LNCaP clone FGC (cell line): ENCODE data around the gene RIT2.

Experiments used
- DNase-seq: peaks from one replicate; pipeline ENCODE4 v3.0.0-alpha.2; 2011; ENCODE audit warnings: low read depth
- H3K4me3 ChIP-seq: 2 replicates; pipeline ENCODE4 v1.5.1; 2011; ENCODE audit warnings: mild to moderate bottlenecking, low read depth, low read length, control low read depth
- CTCF ChIP-seq: IDR thresholded peaks from 2 replicates; pipeline ENCODE4 v1.5.1; 2012; ENCODE audit warnings: mild to moderate bottlenecking; ENCODE audit not compliant: control insufficient read depth, insufficient read depth; ENCODE audit errors: extremely low read depth

Gene RIT2

GRCh38 chr18:42828881-42829280 is 286.6 kb downstream of the RIT2 start:
- no peak for TF ChIP-seq CTCF
- H3K4me3 ChIP-seq, result no peak overlapping the region
- no peak for DNase-seq

GRCh38 chr18:42824178-42824577 is 291.3 kb downstream of the RIT2 start:
- H3K4me3 ChIP-seq, result no peak overlapping the region
- TF ChIP-seq CTCF, result no peak
- DNase-seq, result no peak

GRCh38 chr18:42822711-42823110 is 292.8 kb downstream of the RIT2 start:
- H3K4me3 ChIP-seq, result no peak overlapping the region
- TF ChIP-seq CTCF, result no peak
- no peak for DNase-seq

- H3K4me3 ChIP-seq, result no peak overlapping the region
- DNase-seq, result no peak
- no peak for TF ChIP-seq CTCF
Observed at GRCh38 chr18:42821492-42821891, 294.0 kb downstream of the RIT2 start.

GRCh38 chr18:42814618-42815017 is 300.9 kb downstream of the RIT2 start:
- DNase-seq, result no peak
- H3K4me3 ChIP-seq, result no peak overlapping the region
- TF ChIP-seq CTCF, result no peak

GRCh38 chr18:42814184-42814583 is 301.3 kb downstream of the RIT2 start:
- no peak overlapping the region for H3K4me3 ChIP-seq
- DNase-seq, result no peak
- no peak for TF ChIP-seq CTCF

- no peak overlapping the region for H3K4me3 ChIP-seq
- DNase-seq, result no peak
- TF ChIP-seq CTCF, result no peak
Observed at GRCh38 chr18:42813570-42813969, 301.9 kb downstream of the RIT2 start.
